OCI-LY1 (cell line): ENCODE results near the gene PCDHA11.
"Not testable (repeated sequence)": the region's sequence is repeated elsewhere in the genome, so short reads cannot be mapped to it uniquely, and the experiment has no call there.

Experiments
- H2AFZ ChIP-seq: fragments of 200-600 bp; sonication (generic), shearing (Covaris generic); 2 replicates; pipeline ENCODE4 v1.6.0; 2014; ENCODE audit warnings: antibody characterized with exemption, mild to moderate bottlenecking, low read length
- H3F3A ChIP-seq: fragments of 200-600 bp; sonication (generic), shearing (Covaris generic); 2 replicates; pipeline ENCODE4 v1.6.0; 2014; ENCODE audit warnings: mild to moderate bottlenecking, antibody characterized with exemption, low read length, moderate library complexity; ENCODE audit not compliant: insufficient read depth
- H3K27ac ChIP-seq: fragments of 200-600 bp; sonication (generic); 2 replicates; pipeline ENCODE4 v1.5.1; 2014; ENCODE audit warnings: low read length, mixed run types, mild to moderate bottlenecking, low read depth; ENCODE audit not compliant: poor library complexity, severe bottlenecking
- H3K27me3 ChIP-seq: fragments of 200-600 bp; sonication (generic); 2 replicates; pipeline ENCODE4 v1.6.0; 2014; ENCODE audit warnings: antibody characterized with exemption, mild to moderate bottlenecking, low read length, moderate library complexity; ENCODE audit not compliant: insufficient read depth
- H3K36me3 ChIP-seq: fragments of 200-600 bp; sonication (generic); 2 replicates; pipeline ENCODE4 v1.6.1; 2014; ENCODE audit warnings: mild to moderate bottlenecking, antibody characterized with exemption, low read length, moderate library complexity, mixed read lengths; ENCODE audit not compliant: insufficient read depth
- H3K4me1 ChIP-seq: fragments of 200-600 bp; sonication (generic); 2 replicates; pipeline ENCODE4 v1.5.1; 2014; ENCODE audit warnings: mild to moderate bottlenecking, low read length, moderate library complexity; ENCODE audit not compliant: insufficient read depth, severe bottlenecking
- H3K4me2 ChIP-seq: fragments of 200-600 bp; sonication (generic), shearing (Covaris generic); 2 replicates; pipeline ENCODE4 v1.6.1; 2014; ENCODE audit warnings: low read length
- H3K4me3 ChIP-seq: fragments of 200-600 bp; sonication (generic); 2 replicates; pipeline ENCODE4 v1.5.1; 2014; ENCODE audit warnings: low read length, low read depth, mild to moderate bottlenecking, mixed read lengths; ENCODE audit not compliant: poor library complexity, severe bottlenecking
- H3K79me2 ChIP-seq: fragments of 200-600 bp; shearing (Covaris generic); 2 replicates; pipeline ENCODE4 v1.6.1; 2016; ENCODE audit warnings: mixed run types, low read length, mixed read lengths; ENCODE audit not compliant: insufficient read depth
- H3K9ac ChIP-seq: fragments of 200-600 bp; sonication (generic), shearing (Covaris generic); 2 replicates; pipeline ENCODE4 v1.6.1; 2014; ENCODE audit warnings: mild to moderate bottlenecking, low read length, mixed read lengths
- H3K9me2 ChIP-seq: fragments of 200-600 bp; sonication (generic), shearing (Covaris generic); 2 replicates; pipeline ENCODE4 v1.6.1; 2014; ENCODE audit warnings: low read depth, mild to moderate bottlenecking, low read length, mixed read lengths
- H3K9me3 ChIP-seq: fragments of 200-600 bp; shearing (Covaris generic); 2 replicates; pipeline ENCODE4 v1.6.1; 2014; ENCODE audit warnings: low read length, mixed read lengths
- H4K20me1 ChIP-seq: fragments of 200-600 bp; sonication (generic), shearing (Covaris generic); 2 replicates; pipeline ENCODE4 v1.6.0; 2016; ENCODE audit warnings: mild to moderate bottlenecking, low read length; ENCODE audit not compliant: insufficient read depth
- CTCF ChIP-seq: fragments of 200-600 bp; sonication (generic), shearing (Covaris generic); IDR thresholded peaks from 2 replicates; pipeline ENCODE4 v1.5.1; 2017; ENCODE audit warnings: mild to moderate bottlenecking, antibody characterized with exemption, low read length, moderate library complexity, mixed read lengths
- EZH2 ChIP-seq: fragments of 200-600 bp; sonication (generic), shearing (Covaris generic); IDR thresholded peaks from 2 replicates; pipeline ENCODE4 v1.8.0; 2017; ENCODE audit warnings: borderline replicate concordance, mixed run types, mild to moderate bottlenecking, antibody characterized with exemption, low read length, moderate library complexity, mixed read lengths

The PCDHA11 gene

GRCh38 chr5:140875085-140876065 is 6.6 kb downstream of the PCDHA11 start, which contains the start of gene PCDHA12:
TSS of gene PCDHA12 (plus strand) at chr5:140875308. CDS start at chr5:140875473, 165 bp downstream.
- no peaks in the 10 kb centered on the region for H4K20me1 ChIP-seq
- no peak within 1 kb of the TSS for H2AFZ ChIP-seq
- no peaks in the 10 kb centered on the region for H3K9me3 ChIP-seq
- H3K9me2 ChIP-seq = no peaks in the 10 kb centered on the region
- H3K4me3 ChIP-seq = no peak within 1 kb of the TSS
- no peaks in the 10 kb centered on the region for H3F3A ChIP-seq
- TF ChIP-seq CTCF = peak; percentile 26
- no peak for TF ChIP-seq EZH2
- H3K4me2 ChIP-seq = no peak within 1 kb of the TSS
- H3K9ac ChIP-seq = no peak within 1 kb of the TSS
- no peaks in the 10 kb centered on the region for H3K27me3 ChIP-seq
- H3K36me3 ChIP-seq = no peaks in the 10 kb centered on the region
- no peaks in the 10 kb centered on the region for H3K4me1 ChIP-seq
- no peak within 1 kb of the TSS for H3K27ac ChIP-seq
- no peaks in the 10 kb centered on the region for H3K79me2 ChIP-seq

- not testable (repeated sequence) for H3K4me3 ChIP-seq, H3K27ac ChIP-seq, H2AFZ ChIP-seq, H4K20me1 ChIP-seq, H3K9ac ChIP-seq, H3K4me1 ChIP-seq, H3K9me3 ChIP-seq, H3F3A ChIP-seq, H3K36me3 ChIP-seq, H3K79me2 ChIP-seq, H3K4me2 ChIP-seq, H3K9me2 ChIP-seq, H3K27me3 ChIP-seq
These were observed 7.9 kb downstream of the PCDHA11 start for GRCh38 chr5:140876541-140877261.

GRCh38 chr5:140877262-140877581 is 8.5 kb downstream of the PCDHA11 start:
- TF ChIP-seq CTCF (no peak), EZH2 (no peak)
- H3K9me3 ChIP-seq = no peaks in the 10 kb centered on the region
- no peak overlapping the region for H3K4me2 ChIP-seq
- H3K36me3 ChIP-seq = no peaks in the 10 kb centered on the region
- no peaks in the 10 kb centered on the region for H3K4me1 ChIP-seq
- H3K79me2 ChIP-seq = no peaks in the 10 kb centered on the region
- H3F3A ChIP-seq = no peaks in the 10 kb centered on the region
- H3K27ac ChIP-seq = no peak overlapping the region
- no peak overlapping the region for H3K4me3 ChIP-seq
- H3K9ac ChIP-seq = no peak overlapping the region
- H3K9me2 ChIP-seq = no peaks in the 10 kb centered on the region
- H2AFZ ChIP-seq = no peak overlapping the region
- H4K20me1 ChIP-seq = no peaks in the 10 kb centered on the region
- H3K27me3 ChIP-seq = no peaks in the 10 kb centered on the region
